Measurements from ENCODE around the gene SHMT2.

Gene SHMT2

DNA sequence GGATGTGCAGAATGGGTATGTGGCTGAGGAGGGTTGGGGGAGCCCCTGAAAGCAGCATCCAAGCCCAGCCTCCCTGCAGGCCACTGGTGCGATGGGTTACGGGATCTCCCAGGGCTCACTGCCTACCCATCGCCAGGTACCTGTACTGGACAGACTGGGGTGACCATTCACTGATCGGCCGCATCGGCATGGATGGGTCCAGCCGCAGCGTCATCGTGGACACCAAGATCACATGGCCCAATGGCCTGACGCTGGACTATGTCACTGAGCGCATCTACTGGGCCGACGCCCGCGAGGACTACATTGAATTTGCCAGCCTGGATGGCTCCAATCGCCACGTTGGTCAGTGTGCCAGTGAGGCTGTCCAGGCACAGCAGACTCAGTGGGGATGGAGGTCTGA lies 31.2 kb upstream of the SHMT2 start:
- DNase-seq: no peak

DNA sequence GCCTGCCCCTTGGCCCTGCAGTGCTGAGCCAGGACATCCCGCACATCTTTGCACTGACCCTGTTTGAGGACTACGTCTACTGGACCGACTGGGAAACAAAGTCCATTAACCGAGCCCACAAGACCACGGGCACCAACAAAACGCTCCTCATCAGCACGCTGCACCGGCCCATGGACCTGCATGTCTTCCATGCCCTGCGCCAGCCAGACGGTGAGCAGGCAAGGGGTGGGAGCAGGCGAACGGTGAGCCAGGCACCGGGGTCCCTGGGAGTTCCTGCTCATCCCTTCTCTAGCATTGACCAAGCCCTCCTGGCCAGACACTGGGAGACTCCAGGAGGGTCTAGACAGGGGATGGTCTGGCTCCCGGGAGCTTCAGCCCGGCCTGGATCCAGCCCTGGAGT lies 30.3 kb upstream of the SHMT2 start:
- no peak for DNase-seq

DNA sequence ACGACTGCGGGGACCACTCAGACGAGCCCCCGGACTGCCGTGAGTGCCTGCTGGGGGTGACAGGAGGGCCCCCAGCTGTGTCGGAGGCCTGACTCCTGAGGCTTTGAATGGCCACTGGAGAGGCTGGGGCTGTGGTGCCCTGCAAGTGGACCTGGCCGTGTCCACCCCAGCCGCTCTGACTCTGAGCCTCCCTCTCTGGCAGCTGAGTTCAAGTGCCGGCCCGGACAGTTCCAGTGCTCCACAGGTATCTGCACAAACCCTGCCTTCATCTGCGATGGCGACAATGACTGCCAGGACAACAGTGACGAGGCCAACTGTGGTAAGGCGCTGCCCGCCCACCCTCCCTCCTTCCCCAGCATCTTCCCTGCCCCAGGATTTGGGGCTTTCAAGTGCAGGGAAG lies 29.0 kb upstream of the SHMT2 start:
- DNase-seq: no peak

DNA sequence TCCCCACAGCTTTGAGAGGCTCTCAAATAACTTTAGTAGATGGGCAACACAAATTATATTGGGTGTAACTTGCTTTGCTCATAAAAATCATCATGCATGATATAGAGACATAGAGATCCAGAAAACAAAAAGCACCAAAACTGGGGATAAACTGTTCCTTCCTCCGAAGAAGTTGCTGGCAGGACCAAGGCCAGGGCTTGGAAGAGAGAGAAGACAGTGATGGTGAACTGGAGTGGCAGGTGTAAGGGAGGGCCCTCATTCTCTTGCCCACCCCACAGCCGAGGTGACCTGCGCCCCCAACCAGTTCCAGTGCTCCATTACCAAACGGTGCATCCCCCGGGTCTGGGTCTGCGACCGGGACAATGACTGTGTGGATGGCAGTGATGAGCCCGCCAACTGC lies 28.3 kb upstream of the SHMT2 start:
- no peak for DNase-seq

DNA sequence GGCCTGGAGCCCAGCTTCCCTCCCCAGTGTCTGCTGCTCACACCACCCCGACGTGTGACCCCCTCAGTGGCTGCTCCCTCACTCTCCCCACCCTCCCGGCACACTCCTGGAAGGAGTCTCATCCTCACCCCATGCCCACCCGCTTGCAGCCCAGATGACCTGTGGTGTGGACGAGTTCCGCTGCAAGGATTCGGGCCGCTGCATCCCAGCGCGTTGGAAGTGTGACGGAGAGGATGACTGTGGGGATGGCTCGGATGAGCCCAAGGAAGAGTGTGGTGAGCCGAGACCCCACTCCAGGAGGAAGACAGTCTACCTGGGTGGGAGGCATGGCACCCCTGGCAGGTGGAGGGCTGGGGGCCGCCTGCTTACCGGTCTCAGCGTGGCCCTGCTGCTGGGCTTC lies 27.9 kb upstream of the SHMT2 start:
- DNase-seq: no peak

DNA sequence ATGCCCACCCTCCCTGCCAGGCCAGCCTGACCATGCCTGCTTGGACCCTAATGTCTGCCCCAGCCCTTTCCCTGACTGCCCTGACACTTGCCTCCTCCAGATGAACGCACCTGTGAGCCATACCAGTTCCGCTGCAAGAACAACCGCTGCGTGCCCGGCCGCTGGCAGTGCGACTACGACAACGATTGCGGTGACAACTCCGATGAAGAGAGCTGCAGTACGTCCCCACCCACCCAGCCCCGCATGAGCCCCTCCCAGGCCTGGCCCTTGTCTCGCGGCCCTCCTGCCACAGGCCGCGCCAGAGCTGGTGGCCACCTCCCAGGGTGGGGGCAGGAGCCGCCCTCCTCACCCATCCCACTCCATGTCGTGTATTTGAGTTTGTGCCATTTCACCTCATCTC lies 27.2 kb upstream of the SHMT2 start:
- no peak for DNase-seq

DNA sequence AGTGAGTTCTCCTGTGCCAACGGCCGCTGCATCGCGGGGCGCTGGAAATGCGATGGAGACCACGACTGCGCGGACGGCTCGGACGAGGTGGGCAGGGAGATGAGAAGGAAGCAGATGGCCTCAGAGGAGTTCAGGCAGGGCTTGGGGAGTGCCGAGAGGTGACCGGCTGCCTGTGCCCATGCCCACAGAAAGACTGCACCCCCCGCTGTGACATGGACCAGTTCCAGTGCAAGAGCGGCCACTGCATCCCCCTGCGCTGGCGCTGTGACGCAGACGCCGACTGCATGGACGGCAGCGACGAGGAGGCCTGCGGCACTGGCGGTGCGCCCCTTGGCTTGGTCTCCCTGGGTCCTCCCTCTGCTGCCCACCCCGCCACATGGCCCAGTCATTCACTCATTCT lies 26.3 kb upstream of the SHMT2 start:
- no peak for DNase-seq

DNA sequence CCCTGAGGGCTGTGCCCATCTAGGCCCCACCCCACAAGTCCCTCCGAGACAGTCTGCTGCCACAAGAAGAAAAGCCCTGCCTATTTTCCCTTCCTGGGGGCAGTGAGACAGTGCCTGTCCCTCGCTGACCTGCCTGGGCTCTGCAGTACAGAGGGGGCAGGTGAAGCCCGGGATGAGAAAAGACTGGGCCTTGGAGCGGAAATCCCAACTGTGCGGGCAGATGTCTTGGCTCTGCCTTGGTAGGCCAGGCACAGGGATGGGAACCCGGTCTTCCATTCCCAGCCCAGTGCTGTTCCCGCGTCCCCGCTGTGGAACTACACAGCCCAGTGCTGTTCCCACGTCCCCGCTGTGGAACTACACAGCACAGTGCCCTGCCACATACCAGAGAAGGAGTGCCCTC lies 25.7 kb upstream of the SHMT2 start:
- DNase-seq: no peak

DNA sequence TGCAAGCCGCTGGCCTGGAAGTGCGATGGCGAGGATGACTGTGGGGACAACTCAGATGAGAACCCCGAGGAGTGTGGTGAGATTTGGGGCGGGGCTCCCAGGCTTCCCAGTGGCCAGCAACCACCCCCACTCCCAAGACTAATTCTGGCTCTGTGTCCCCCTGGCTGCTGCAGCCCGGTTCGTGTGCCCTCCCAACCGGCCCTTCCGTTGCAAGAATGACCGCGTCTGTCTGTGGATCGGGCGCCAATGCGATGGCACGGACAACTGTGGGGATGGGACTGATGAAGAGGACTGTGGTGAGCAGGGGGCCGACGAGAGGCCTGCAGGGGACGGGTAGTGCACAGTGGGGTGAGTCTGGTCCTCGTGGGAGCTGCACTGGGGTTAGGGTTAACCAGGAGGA lies 25.1 kb upstream of the SHMT2 start:
- no peak for DNase-seq

DNA sequence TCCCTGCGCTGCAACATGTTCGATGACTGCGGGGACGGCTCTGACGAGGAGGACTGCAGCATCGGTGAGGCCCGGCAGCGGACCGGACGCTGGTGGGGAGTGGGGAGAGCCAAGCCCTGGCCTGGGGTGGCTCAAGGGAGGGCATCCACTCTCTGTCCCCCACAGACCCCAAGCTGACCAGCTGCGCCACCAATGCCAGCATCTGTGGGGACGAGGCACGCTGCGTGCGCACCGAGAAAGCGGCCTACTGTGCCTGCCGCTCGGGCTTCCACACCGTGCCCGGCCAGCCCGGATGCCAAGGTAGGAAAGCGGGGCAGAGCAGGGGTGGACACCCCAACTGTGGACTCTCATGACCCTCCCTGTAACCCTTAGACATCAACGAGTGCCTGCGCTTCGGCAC lies 24.3 kb upstream of the SHMT2 start:
- no peak for DNase-seq

DNA sequence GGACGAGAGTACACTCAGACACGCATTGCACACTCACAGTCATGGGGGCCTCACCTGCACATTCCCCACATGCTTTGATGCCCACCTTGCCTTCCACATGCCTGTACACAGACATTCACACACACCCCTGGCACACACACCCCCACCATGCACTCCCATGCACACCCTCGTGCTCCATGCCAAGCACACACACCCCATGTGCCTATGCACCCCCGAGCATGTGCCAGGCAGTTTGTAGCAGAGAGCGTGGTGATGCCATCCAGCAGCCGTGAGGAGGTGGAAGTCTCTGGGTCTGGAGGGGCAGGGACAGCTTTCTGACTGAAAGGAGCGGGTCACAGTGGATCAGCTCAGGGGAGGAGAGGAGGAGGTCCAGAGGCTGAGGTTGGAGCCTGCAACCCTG lies 23.6 kb upstream of the SHMT2 start:
- DNase-seq: no peak

DNA sequence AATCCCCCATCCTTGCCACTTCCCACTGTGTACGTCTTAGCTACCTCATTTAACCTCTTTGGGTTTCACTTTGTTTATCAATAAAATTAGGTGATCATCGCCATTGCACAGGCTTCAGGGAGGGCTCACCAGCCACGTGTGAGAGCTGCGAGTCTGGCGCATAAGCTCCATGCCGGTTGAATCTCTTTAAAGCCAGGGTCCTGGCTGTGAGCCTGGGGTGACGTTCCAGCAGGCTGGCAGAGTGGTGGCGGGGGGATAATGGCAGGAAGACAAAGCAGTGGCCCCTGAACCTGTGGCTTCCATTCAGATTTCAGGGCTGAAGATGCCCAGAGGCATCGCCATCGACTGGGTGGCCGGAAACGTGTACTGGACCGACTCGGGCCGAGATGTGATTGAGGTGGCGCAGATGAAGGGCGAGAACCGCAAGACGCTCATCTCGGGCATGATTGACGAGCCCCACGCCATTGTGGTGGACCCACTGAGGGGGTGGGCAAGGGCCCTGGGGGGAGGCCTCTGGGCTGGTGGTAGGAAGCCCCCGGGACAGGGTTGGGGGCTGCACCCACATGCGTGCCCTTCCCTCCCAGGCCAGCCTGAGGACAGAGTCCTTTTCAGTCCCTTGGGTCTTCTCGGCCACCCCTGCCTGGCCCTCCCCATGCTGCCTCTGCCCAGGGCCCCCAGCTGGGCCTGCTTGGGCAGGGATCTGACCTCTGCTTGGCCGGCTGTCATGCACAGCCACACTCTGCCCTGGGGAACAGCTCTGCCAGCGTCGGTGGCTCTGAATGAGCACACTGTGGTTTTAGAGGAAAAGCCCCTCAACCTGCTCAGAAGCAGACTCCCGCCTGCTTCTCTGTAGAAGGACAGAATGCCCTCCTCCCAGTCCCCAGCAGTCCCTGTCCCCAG lies 21.5 kb upstream of the SHMT2 start:
- no peak for DNase-seq

DNA sequence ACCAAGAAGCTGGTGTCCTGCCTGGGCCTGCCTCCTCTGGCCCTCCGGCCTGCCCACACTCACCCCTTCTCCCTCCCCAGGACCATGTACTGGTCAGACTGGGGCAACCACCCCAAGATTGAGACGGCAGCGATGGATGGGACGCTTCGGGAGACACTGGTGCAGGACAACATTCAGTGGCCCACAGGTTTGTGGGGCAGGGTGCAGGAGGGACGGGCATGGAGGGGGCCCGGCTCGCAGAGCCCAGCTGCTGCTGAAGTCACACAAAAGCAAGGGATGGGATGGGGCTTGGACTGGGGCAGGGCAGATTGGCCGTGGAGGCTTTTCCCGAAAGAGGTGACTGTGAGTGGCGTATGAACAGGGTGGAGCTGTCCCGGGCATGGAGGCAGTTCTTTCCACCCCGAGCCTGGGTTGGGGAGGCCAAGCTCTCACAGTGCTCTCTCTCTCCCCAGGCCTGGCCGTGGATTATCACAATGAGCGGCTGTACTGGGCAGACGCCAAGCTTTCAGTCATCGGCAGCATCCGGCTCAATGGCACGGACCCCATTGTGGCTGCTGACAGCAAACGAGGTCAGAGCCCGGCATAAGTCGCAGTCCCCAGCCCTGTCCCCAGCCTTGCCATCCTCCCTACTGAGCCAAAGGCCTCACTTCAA lies 20.8 kb upstream of the SHMT2 start:
- DNase-seq: no peak

DNA sequence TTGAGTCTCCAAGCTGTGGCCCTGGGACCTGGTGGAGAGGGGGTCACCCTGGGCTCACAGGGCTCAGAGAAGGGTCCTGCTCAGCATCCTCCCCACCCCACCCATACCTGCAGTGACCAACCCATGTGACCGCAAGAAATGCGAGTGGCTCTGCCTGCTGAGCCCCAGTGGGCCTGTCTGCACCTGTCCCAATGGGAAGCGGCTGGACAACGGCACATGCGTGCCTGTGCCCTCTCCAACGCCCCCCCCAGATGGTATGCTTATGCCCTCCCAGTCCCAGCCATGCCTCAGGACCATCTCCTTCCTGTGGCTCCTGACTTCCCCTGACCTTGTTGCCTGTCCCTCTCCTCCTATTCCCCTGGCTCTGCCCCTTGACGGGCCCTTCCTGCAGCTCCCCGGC lies 19.6 kb upstream of the SHMT2 start:
- DNase-seq: no peak

DNA sequence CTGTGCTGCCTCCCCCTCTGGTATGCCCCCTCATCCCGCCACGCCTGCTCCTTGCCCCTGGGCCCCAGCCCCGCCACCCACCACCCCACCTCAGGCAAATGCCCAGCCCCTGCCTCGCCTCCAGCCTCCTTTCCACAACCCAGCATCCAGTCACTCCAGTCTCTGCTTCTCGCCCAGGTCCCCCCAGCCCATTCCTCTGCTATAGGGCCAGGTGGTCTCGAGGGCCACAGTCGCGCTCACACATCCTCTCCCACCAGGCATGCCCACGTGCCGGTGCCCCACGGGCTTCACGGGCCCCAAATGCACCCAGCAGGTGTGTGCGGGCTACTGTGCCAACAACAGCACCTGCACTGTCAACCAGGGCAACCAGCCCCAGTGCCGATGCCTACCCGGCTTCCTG lies 19.1 kb upstream of the SHMT2 start:
- no peak for DNase-seq

DNA sequence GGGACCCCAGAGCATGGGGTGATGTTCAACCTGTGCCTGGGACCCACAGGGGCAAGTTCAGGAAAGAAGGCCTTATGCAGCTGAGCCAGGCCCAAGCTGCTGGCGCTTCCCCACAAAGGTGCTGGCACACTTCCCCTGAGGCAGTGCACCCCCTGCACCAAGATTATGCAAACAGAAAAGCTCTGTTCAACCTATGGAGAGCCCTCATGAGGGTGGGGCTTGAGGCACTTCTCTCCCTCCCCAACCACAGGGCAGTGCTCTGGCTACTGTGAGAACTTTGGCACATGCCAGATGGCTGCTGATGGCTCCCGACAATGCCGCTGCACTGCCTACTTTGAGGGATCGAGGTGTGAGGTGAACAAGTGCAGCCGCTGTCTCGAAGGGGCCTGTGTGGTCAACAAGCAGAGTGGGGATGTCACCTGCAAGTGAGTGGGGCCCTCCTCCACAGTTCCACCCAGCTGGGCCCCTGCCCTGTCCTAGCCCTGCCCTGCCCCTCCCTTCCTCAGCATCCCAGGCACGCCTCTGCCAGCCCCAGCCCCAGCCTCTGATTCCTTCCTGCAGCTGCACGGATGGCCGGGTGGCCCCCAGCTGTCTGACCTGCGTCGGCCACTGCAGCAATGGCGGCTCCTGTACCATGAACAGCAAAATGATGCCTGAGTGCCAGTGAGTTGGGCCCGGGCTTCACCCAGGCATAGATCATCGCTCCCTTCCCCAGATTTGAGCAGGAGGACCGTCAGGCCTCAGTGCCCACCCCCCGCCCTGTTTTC lies 18.4 kb upstream of the SHMT2 start:
- DNase-seq: peak; percentile 51

DNA sequence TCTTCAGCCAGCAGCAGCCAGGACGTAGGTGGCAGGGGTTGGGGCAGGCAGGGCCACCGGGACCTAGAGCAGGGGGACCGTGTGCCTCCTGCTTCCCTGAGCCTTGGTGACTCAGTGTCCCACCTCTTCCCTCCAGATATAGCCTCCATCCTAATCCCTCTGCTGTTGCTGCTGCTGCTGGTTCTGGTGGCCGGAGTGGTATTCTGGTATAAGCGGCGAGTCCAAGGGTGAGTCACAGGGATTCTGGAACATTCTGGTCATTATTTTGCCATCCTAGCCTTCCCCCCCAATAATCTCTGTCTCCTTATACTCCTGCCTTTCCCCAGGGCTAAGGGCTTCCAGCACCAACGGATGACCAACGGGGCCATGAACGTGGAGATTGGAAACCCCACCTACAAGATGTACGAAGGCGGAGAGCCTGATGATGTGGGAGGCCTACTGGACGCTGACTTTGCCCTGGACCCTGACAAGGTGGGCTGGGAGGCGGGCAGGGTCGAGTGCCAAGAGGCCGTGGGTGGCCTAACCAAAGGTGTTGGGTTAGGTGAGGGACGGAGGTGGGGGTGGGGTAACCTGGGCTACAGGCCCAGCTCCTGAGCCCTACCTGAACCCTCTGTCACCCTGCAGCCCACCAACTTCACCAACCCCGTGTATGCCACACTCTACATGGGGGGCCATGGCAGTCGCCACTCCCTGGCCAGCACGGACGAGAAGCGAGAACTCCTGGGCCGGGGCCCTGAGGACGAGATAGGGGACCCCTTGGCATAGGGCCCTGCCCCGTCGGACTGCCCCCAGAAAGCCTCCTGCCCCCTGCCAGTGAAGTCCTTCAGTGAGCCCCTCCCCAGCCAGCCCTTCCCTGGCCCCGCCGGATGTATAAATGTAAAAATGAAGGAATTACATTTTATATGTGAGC lies 17.5 kb upstream of the SHMT2 start:
- DNase-seq: no peak

DNA sequence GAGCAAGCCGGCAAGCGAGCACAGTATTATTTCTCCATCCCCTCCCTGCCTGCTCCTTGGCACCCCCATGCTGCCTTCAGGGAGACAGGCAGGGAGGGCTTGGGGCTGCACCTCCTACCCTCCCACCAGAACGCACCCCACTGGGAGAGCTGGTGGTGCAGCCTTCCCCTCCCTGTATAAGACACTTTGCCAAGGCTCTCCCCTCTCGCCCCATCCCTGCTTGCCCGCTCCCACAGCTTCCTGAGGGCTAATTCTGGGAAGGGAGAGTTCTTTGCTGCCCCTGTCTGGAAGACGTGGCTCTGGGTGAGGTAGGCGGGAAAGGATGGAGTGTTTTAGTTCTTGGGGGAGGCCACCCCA lies 16.8 kb upstream of the SHMT2 start:
- DNase-seq: no peak

DNA sequence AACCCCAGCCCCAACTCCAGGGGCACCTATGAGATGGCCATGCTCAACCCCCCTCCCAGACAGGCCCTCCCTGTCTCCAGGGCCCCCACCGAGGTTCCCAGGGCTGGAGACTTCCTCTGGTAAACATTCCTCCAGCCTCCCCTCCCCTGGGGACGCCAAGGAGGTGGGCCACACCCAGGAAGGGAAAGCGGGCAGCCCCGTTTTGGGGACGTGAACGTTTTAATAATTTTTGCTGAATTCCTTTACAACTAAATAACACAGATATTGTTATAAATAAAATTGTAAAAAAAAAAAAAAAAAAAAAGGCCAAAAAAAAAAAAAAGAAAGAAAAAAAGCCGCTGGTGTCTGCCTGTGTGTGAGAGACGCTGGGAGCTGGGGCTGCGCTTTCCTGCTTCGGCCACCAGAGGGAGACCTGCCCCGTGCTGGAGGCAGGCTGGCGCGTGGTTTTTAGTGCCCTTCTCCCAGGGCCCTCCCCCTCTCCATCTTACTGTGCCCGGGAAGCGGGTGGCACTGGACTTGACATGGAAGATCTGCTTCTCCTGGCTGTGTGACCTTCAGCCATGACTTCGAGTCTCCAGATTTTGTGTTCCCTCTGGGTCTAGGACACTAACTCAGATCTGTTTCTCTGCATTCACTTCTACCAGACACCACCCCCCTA lies 16.3 kb upstream of the SHMT2 start:
- peak; percentile 78 for DNase-seq

DNA sequence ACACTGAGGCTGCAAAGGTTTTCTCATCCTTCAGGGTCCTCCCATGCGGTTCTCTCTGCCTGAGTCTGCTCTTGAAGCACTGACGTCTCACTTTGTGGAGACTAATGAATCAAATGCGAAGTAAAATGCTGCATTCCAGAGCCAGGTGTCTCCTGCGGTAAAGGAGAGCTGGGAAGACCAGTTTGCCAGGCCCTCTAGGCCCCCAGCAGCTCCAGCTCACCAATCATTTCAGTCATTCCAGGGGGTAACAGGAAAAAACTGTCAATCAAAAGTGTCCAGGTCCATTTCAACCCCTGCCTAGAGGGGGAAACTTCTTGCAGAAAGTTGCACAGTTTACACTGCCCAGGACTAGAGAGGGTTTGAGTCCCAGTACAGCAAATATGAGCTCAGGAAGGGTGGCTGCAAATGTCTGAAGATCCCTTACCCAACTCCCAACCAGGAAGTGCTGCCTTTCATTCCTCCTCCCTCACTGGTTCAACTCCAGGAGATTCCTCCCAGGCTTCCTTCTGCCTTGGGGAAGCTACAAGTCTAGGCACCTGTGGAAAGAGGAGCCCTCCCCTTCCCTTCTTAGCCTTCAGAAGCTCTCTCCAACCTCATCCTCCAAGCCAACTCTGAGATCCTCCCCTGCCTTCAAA lies 15.6 kb upstream of the SHMT2 start:
- peak; percentile 11 for DNase-seq

DNA sequence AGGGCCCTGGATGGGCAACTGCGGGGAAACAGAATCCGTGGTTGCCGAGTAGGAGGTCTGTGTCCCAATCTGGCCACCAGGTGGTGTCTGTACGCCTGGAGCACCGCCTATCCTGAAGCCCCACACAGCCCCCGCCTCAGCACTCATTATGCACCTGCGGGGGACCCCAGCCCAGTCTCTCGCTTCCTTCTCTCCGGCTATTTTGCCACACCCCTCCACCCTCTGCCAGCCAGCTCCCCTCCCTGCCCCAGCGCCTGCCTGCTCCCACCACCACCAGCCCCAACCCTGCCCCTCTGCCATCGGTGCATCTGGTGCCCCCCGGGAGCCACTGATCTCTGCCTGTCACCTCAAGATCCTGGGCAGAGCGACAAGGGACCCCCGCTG lies 15.1 kb upstream of the SHMT2 start:
- peak; percentile 85 for DNase-seq

DNA sequence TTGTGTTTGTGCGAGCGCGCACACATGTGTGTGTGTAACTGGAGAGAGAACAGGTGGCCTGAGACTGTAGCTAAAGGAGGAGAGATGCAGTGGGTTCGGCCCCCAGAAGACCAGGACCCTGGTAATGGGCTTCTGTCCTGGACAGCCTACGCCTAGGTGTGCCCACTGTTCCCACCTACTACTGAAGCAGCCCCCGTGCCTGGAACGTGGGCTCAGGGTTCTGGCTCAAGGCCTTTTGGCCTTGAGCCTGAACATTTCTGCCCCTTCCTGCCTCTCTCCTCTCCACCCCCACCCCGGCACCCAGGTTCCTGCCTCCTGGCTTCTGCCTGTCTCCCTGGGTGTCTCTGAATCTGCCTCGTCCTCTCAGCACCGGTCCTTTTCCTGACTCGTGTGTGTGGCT lies 14.4 kb upstream of the SHMT2 start:
- DNase-seq: no peak

All from NCI-H526 treated with DMSO at 0.1 percent for 48 hours (cell line).